NCI-H1105 (cell line): ENCODE data around the gene HSD17B14.

Source experiments
- DNase-seq: peaks from one replicate; lab custom pipeline; 2025; lab: John Stamatoyannopoulos, UW

Gene HSD17B14

GRCh38 chr19:48826606-48827020, 9.7 kb downstream of the HSD17B14 start:
- DNase-seq, result no peak

GRCh38 chr19:48822514-48822913, 13.8 kb downstream of the HSD17B14 start:
- no peak for DNase-seq

- no peak for DNase-seq
Measured at GRCh38 chr19:48821633-48822032, 14.7 kb downstream of the HSD17B14 start.

GRCh38 chr19:48819366-48819816, 16.9 kb downstream of the HSD17B14 start:
- no peak for DNase-seq

GRCh38 chr19:48818234-48818820, 18.0 kb downstream of the HSD17B14 start:
- peak; percentile 75 for DNase-seq

GRCh38 chr19:48817585-48818124, 18.6 kb downstream of the HSD17B14 start:
- DNase-seq, result no peak

GRCh38 chr19:48815870-48816501, 20.3 kb downstream of the HSD17B14 start:
- DNase-seq, result no peak

GRCh38 chr19:48814895-48815294, 21.4 kb downstream of the HSD17B14 start:
- no peak for DNase-seq

- no peak for DNase-seq
Measured at GRCh38 chr19:48813123-48813913, 23.0 kb downstream of the HSD17B14 start.

GRCh38 chr19:48812094-48812929, 24.0 kb downstream of the HSD17B14 start:
- peak; percentile 96 for DNase-seq

- no peak for DNase-seq
Measured at GRCh38 chr19:48810151-48810550, 26.1 kb downstream of the HSD17B14 start.

- no peak for DNase-seq
Measured at GRCh38 chr19:48807590-48808308, 28.5 kb downstream of the HSD17B14 start.

- no peak for DNase-seq
Measured at GRCh38 chr19:48806818-48807589, 29.3 kb downstream of the HSD17B14 start.

GRCh38 chr19:48806518-48806817, 29.8 kb downstream of the HSD17B14 start:
- DNase-seq, result no peak

- DNase-seq, result no peak
Measured at GRCh38 chr19:48805452-48805851, 30.8 kb downstream of the HSD17B14 start.

- no peak for DNase-seq
Measured at GRCh38 chr19:48804496-48804895, 31.8 kb downstream of the HSD17B14 start.

GRCh38 chr19:48802623-48803022, 33.7 kb downstream of the HSD17B14 start:
- DNase-seq, result no peak

GRCh38 chr19:48799358-48800300, 36.7 kb downstream of the HSD17B14 start:
- no peak for DNase-seq

- no peak for DNase-seq
Measured at GRCh38 chr19:48798937-48799336, 37.4 kb downstream of the HSD17B14 start.
